Measurements from ENCODE around the gene MUC15. TPM values are rescaled to one million over a fixed set of nuclear protein-coding genes. Genes with fewer than 3 reads are reported as not detected.

The MUC15 gene
- total and polyA plus RNA-seq, 10 of the 15 experiments (the other 5 are each of a cell fraction or from before 2014, with no cell fraction given) = 0.03 to 0.86 (median 0.09) TPM; not detected in 6

DNA sequence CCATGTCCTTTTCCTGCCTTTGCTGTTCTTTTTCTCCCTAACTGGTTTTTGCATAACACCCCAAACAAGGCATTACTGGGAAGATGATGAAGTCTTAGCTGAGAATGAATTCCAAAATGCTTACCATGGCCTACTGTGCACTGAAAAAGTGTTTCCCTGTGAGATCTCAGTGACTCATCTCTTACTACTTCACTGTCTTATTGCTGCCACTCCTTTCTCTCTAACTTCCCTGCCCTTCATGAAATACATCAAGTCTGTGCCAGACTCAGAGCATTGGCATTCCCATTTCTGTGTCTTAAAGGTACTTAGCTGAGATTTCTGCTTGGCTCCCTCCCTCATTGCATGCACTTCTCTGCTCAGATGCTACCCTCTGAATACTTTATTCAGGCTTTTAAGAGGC is 49.1 kb upstream of the MUC15 start:
- CTCF ChIA-PET = interaction anchor here (0.8 to 1.5 kb wide), 5 partner anchors 10 to 70 kb away, joined by 3 to 6 read pairs (median 4); no protein-coding TSS in a partner anchor
- no peak for FAIRE-seq
- Histone ChIP-seq H3K36me3 (ENCODE audit: control insufficient read depth in 2 of 2, insufficient read depth in 2 of 2, low read length in 1 of 2) (no peaks in the 10 kb centered on the region), H4K20me1 (ENCODE audit: control insufficient read depth, insufficient read depth) (no peaks in the 10 kb centered on the region), H3K4me3 (no peak overlapping the region), H3K27me3 (replicated peaks in 1 of 2; ENCODE audit: control insufficient read depth in 2 of 2, insufficient read depth in 2 of 2, low read length in 1 of 2) (no peaks in the 10 kb centered on the region), H2AFZ (ENCODE audit: control insufficient read depth, low read depth, low read length) (no peak overlapping the region), H3K4me1 (ENCODE audit: control insufficient read depth, insufficient read depth, low read length) (no peaks in the 10 kb centered on the region), H3K9ac (ENCODE audit: control insufficient read depth, insufficient read depth, low read length) (no peak overlapping the region), H3K4me2 (ENCODE audit: control insufficient read depth, insufficient read depth) (no peak overlapping the region), H3K27ac (ENCODE audit: control insufficient read depth, insufficient read depth) (no peak overlapping the region), H3K9me3 (replicated peaks; ENCODE audit: control insufficient read depth, insufficient read depth, low read length) (no peaks in the 10 kb centered on the region), H3K79me2 (ENCODE audit: control insufficient read depth, insufficient read depth, low read length) (no peaks in the 10 kb centered on the region)
- DNase-seq (ENCODE audit: low read depth, low spot score) = no peak
- SMC1A ChIA-PET (ENCODE audit: uncharacterized antibody, unreplicated experiment) = interaction anchor here (0.7 to 2.9 kb wide), 10 partner anchors 8 to 143 kb away, joined by 3 to 10 read pairs (median 5); no protein-coding TSS in a partner anchor
- RAD21 ChIA-PET (ENCODE audit: unreplicated experiment) = interaction anchor here (1.2 to 3.0 kb wide), 5 partner anchors 11 to 64 kb away, joined by 3 to 7 read pairs (median 4); no protein-coding TSS in a partner anchor
- POLR2A ChIA-PET = interaction anchor here (1.5 kb wide), 1 partner anchor 11 kb away, joined by 7 read pairs; no protein-coding TSS in a partner anchor
- intact Hi-C loops (cut with micrococcal nuclease; ENCODE audit: unreplicated experiment) (loop anchor here (10.0 kb wide), 1 partner anchor 614 kb away; no protein-coding TSS in a partner anchor), in situ Hi-C loops (cut with MboI) (no loop called here)
- ATAC-seq = peak; percentile 49
- BruUV-seq (replicated peaks) = no TSS peak
- TF ChIP-seq ZNF687 (IDR thresholded peaks at IDR 0.05) (no peak), EGR1 (IDR thresholded peaks at IDR 0.05; ENCODE audit: borderline replicate concordance in 1 of 2, low read depth in 2 of 2, low read length in 2 of 2) (no peak), CHD4 (IDR thresholded peaks at IDR 0.05) (no peak), NR2C1 (IDR thresholded peaks at IDR 0.05) (no peak), NR2C2 (IDR thresholded peaks at IDR 0.05; ENCODE audit: borderline replicate concordance, control insufficient read depth, insufficient read length, low read depth) (no peak), RELB (IDR thresholded peaks at IDR 0.05; ENCODE audit: low read depth) (no peak), ZNF217 (IDR thresholded peaks at IDR 0.05) (no peak), CBX3 (IDR thresholded peaks at IDR 0.05; ENCODE audit: borderline replicate concordance, low read depth) (no peak), E2F4 (IDR thresholded peaks at IDR 0.05; ENCODE audit: low read depth, low read length) (no peak), MTA2 (IDR thresholded peaks at IDR 0.05; ENCODE audit: low read depth) (no peak), TCF12 (IDR thresholded peaks at IDR 0.05; ENCODE audit: low read depth, low read length) (no peak), SP1 (IDR thresholded peaks at IDR 0.05; ENCODE audit: low read depth, low read length) (no peak), MXI1 (IDR thresholded peaks at IDR 0.05; ENCODE audit: low read depth, low read length) (no peak), SRF (IDR thresholded peaks at IDR 0.05; ENCODE audit: low read depth in 2 of 2, low read length in 2 of 2) (no peak), FOXK2 (IDR thresholded peaks at IDR 0.05) (no peak)
- TF ChIP-seq, protein P1, sequence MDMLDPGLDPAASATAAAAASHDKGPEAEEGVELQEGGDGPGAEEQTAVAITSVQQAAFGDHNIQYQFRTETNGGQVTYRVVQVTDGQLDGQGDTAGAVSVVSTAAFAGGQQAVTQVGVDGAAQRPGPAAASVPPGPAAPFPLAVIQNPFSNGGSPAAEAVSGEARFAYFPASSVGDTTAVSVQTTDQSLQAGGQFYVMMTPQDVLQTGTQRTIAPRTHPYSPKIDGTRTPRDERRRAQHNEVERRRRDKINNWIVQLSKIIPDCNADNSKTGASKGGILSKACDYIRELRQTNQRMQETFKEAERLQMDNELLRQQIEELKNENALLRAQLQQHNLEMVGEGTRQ (IDR thresholded peaks at IDR 0.05; ENCODE audit: borderline replicate concordance, low read depth, low read length) = no peak
- TF ChIP-seq, protein P2, sequence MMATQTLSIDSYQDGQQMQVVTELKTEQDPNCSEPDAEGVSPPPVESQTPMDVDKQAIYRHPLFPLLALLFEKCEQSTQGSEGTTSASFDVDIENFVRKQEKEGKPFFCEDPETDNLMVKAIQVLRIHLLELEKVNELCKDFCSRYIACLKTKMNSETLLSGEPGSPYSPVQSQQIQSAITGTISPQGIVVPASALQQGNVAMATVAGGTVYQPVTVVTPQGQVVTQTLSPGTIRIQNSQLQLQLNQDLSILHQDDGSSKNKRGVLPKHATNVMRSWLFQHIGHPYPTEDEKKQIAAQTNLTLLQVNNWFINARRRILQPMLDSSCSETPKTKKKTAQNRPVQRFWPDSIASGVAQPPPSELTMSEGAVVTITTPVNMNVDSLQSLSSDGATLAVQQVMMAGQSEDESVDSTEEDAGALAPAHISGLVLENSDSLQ (IDR thresholded peaks at IDR 0.05) = no peak
